Peyer's patch (tissue), 4 donors: ENCODE data around the gene HSDL1.

ENCODE experiments used
- POLR2A ChIP-seq, 2 donors: fragments of 450-650 bp; IDR thresholded peaks; one replicate each; pipeline ENCODE4 v1.5.1; 2017; ENCODE audit warnings: antibody characterized with exemption in 2 of 2, mild to moderate bottlenecking in 2 of 2, moderate library complexity in 2 of 2
- TF ChIP-seq, protein P1 (sequence below), 6 experiments: fragments of 450-650 bp in 4 of 6; fragments of 200-600 bp in 2 of 6; sonication (generic) in 1 of 6; IDR thresholded peaks; one replicate each; pipeline ENCODE4 v1.5.1; 2017 to 2019; ENCODE audit warnings: antibody characterized with exemption in 6 of 6, mild to moderate bottlenecking in 3 of 6, moderate library complexity in 1 of 6

DNA sequence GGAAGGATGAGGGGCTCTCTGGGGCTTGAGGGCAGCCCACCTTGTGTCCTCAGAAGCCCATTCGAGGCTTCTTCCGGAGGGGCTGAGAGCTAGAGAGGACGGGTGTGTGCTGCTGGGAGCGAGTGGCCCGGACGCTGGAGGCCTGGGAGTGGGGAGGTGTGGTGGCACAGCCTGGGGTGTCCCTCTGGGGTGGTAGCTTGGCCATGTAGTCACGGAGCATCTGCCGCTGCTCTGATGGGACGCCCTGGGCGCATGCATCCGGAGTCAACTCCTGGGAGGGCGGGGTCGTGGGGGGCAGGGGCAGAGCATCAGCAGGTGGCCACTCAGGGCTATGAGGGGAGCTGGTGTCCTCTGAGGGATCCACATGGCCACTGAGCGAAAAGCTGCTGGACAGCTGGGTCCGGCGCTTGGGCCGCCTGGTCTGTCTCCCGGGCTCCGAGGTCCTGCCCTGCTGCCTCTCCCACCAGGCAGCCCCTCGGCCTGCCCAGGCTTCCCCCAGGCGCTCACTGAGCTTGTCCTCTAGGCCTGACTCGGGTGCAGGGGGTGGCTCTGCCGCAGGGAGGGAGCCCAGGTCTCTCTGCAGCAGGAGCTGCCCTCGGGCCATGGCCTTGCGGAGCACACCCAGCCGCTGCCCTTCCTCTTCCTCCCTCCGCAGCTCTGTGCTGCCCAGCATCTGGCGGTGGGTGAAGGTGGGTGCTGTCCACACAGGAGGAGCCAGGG is 34.1 kb upstream of the HSDL1 start:
- TF ChIP-seq, protein P1, sequence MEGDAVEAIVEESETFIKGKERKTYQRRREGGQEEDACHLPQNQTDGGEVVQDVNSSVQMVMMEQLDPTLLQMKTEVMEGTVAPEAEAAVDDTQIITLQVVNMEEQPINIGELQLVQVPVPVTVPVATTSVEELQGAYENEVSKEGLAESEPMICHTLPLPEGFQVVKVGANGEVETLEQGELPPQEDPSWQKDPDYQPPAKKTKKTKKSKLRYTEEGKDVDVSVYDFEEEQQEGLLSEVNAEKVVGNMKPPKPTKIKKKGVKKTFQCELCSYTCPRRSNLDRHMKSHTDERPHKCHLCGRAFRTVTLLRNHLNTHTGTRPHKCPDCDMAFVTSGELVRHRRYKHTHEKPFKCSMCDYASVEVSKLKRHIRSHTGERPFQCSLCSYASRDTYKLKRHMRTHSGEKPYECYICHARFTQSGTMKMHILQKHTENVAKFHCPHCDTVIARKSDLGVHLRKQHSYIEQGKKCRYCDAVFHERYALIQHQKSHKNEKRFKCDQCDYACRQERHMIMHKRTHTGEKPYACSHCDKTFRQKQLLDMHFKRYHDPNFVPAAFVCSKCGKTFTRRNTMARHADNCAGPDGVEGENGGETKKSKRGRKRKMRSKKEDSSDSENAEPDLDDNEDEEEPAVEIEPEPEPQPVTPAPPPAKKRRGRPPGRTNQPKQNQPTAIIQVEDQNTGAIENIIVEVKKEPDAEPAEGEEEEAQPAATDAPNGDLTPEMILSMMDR (IDR thresholded peaks at IDR 0.05), result no peak
- TF ChIP-seq POLR2A (IDR thresholded peaks at IDR 0.05), result no peak
